ENCODE results near the gene HOXA4. TPM values are rescaled to one million over a fixed set of nuclear protein-coding genes. Genes with fewer than 3 reads are reported as not detected.

The HOXA4 gene
- total RNA-seq (2014; rRNA removed; shearing (Covaris generic); ENCODE audit: low replicate concordance) = 0.79 TPM in 1 of 2 replicates, not detected in the other

GRCh38 chr7:27130540-27131389, at the start of gene HOXA4:
Gene HOXA4 (minus strand): TSS chr7:27130757. CDS start chr7:27130733, 24 bp downstream.
- Histone ChIP-seq H3K9me2 (replicated peaks; ENCODE audit: insufficient read depth, low read length) (no peaks in the 10 kb centered on the region), H3K36me3 (ENCODE audit: insufficient read depth, low read length) (no peaks in the 10 kb centered on the region), H3K4me2 (ENCODE audit: low read depth, low read length, poor library complexity, severe bottlenecking) (no peak within 1 kb of the TSS), H3K4me3 (ENCODE audit: low read length) (no peak within 1 kb of the TSS), H3K27me3 (ENCODE audit: low read length) (no peaks in the 10 kb centered on the region), H4K20me1 (ENCODE audit: insufficient read depth, low read depth, low read length) (no peaks in the 10 kb centered on the region), H3K4me1 (ENCODE audit: low read length) (peaks cover 9% of the 10 kb centered on the region), H3K27ac (ENCODE audit: low read length) (no peak within 1 kb of the TSS), H3K9me3 (ENCODE audit: low read length) (no peaks in the 10 kb centered on the region), H3K9ac (ENCODE audit: low read length) (no peak within 1 kb of the TSS), H3K79me2 (ENCODE audit: low read length) (peaks cover 19% of the 10 kb centered on the region; the same call in 1 of the 2 replicates), H2AFZ (ENCODE audit: low read length) (no peak within 1 kb of the TSS)
- DNase-seq = no peak

GRCh38 chr7:27179503-27180430, 49.2 kb upstream of the HOXA4 start:
- Histone ChIP-seq H3K27ac (ENCODE audit: low read length) (no peak overlapping the region), H3K4me1 (ENCODE audit: low read length) (no peaks in the 10 kb centered on the region; the same call in 1 of the 2 replicates), H3K9me2 (replicated peaks; ENCODE audit: insufficient read depth, low read length) (no peaks in the 10 kb centered on the region), H3K4me2 (ENCODE audit: low read depth, low read length, poor library complexity, severe bottlenecking) (peak overlapping the region; percentile 68), H3K27me3 (ENCODE audit: low read length) (no peaks in the 10 kb centered on the region), H3K9ac (ENCODE audit: low read length) (no peak overlapping the region), H3K4me3 (ENCODE audit: low read length) (peak overlapping the region; percentile 57; the same call in 1 of the 2 replicates), H4K20me1 (ENCODE audit: insufficient read depth, low read depth, low read length) (no peaks in the 10 kb centered on the region), H2AFZ (ENCODE audit: low read length) (no peak overlapping the region), H3K36me3 (ENCODE audit: insufficient read depth, low read length) (no peaks in the 10 kb centered on the region), H3K79me2 (ENCODE audit: low read length) (no peaks in the 10 kb centered on the region), H3K9me3 (ENCODE audit: low read length) (no peaks in the 10 kb centered on the region)
- DNase-seq = peak; percentile 84

- no peak overlapping the region for H2AFZ ChIP-seq (ENCODE audit: low read length)
- H3K79me2 ChIP-seq (ENCODE audit: low read length) = no peaks in the 10 kb centered on the region
- H3K27ac ChIP-seq (ENCODE audit: low read length) = no peak overlapping the region
- H3K9me3 ChIP-seq (ENCODE audit: low read length) = no peaks in the 10 kb centered on the region
- no peaks in the 10 kb centered on the region for H3K27me3 ChIP-seq (ENCODE audit: low read length)
- no peak overlapping the region for H3K4me2 ChIP-seq (ENCODE audit: low read depth, low read length, poor library complexity, severe bottlenecking)
- no peaks in the 10 kb centered on the region; the same call in 1 of the 2 replicates for H3K4me1 ChIP-seq (ENCODE audit: low read length)
- no peaks in the 10 kb centered on the region for H3K36me3 ChIP-seq (ENCODE audit: insufficient read depth, low read length)
- H4K20me1 ChIP-seq (ENCODE audit: insufficient read depth, low read depth, low read length) = no peaks in the 10 kb centered on the region
- no peak overlapping the region for H3K9ac ChIP-seq (ENCODE audit: low read length)
- no peaks in the 10 kb centered on the region for H3K9me2 ChIP-seq (replicated peaks; ENCODE audit: insufficient read depth, low read length)
- no peak overlapping the region for H3K4me3 ChIP-seq (ENCODE audit: low read length)
- no peak for DNase-seq
Observed at GRCh38 chr7:27179030-27179429, 48.5 kb upstream of the HOXA4 start.

- Histone ChIP-seq H3K4me3 (ENCODE audit: low read length) (no peak overlapping the region), H3K4me1 (ENCODE audit: low read length) (no peaks in the 10 kb centered on the region; the same call in 1 of the 2 replicates), H3K9me2 (replicated peaks; ENCODE audit: insufficient read depth, low read length) (no peaks in the 10 kb centered on the region), H4K20me1 (ENCODE audit: insufficient read depth, low read depth, low read length) (no peaks in the 10 kb centered on the region), H3K27ac (ENCODE audit: low read length) (no peak overlapping the region), H2AFZ (ENCODE audit: low read length) (no peak overlapping the region), H3K27me3 (ENCODE audit: low read length) (no peaks in the 10 kb centered on the region), H3K4me2 (ENCODE audit: low read depth, low read length, poor library complexity, severe bottlenecking) (no peak overlapping the region), H3K79me2 (ENCODE audit: low read length) (no peaks in the 10 kb centered on the region), H3K9me3 (ENCODE audit: low read length) (no peaks in the 10 kb centered on the region), H3K36me3 (ENCODE audit: insufficient read depth, low read length) (no peaks in the 10 kb centered on the region), H3K9ac (ENCODE audit: low read length) (no peak overlapping the region)
- no peak for DNase-seq
Observed at GRCh38 chr7:27178366-27178765, 47.8 kb upstream of the HOXA4 start.

GRCh38 chr7:27177795-27178320, 47.3 kb upstream of the HOXA4 start:
- Histone ChIP-seq H3K4me1 (ENCODE audit: low read length) (no peaks in the 10 kb centered on the region; the same call in 1 of the 2 replicates), H3K9me3 (ENCODE audit: low read length) (no peaks in the 10 kb centered on the region), H3K79me2 (ENCODE audit: low read length) (no peaks in the 10 kb centered on the region), H4K20me1 (ENCODE audit: insufficient read depth, low read depth, low read length) (no peaks in the 10 kb centered on the region), H3K36me3 (ENCODE audit: insufficient read depth, low read length) (no peaks in the 10 kb centered on the region), H3K9ac (ENCODE audit: low read length) (no peak overlapping the region), H3K27me3 (ENCODE audit: low read length) (no peaks in the 10 kb centered on the region), H3K4me2 (ENCODE audit: low read depth, low read length, poor library complexity, severe bottlenecking) (no peak overlapping the region), H3K27ac (ENCODE audit: low read length) (no peak overlapping the region), H3K4me3 (ENCODE audit: low read length) (no peak overlapping the region), H2AFZ (ENCODE audit: low read length) (no peak overlapping the region), H3K9me2 (replicated peaks; ENCODE audit: insufficient read depth, low read length) (no peaks in the 10 kb centered on the region)
- DNase-seq = no peak

- Histone ChIP-seq H3K4me3 (ENCODE audit: low read length) (no peak overlapping the region), H3K36me3 (ENCODE audit: insufficient read depth, low read length) (no peaks in the 10 kb centered on the region), H3K27me3 (ENCODE audit: low read length) (no peaks in the 10 kb centered on the region), H3K9me3 (ENCODE audit: low read length) (no peaks in the 10 kb centered on the region), H3K9ac (ENCODE audit: low read length) (no peak overlapping the region), H3K27ac (ENCODE audit: low read length) (no peak overlapping the region), H3K79me2 (ENCODE audit: low read length) (no peaks in the 10 kb centered on the region), H2AFZ (ENCODE audit: low read length) (no peak overlapping the region), H4K20me1 (ENCODE audit: insufficient read depth, low read depth, low read length) (no peaks in the 10 kb centered on the region), H3K4me1 (ENCODE audit: low read length) (no peaks in the 10 kb centered on the region; the same call in 1 of the 2 replicates), H3K9me2 (replicated peaks; ENCODE audit: insufficient read depth, low read length) (no peaks in the 10 kb centered on the region), H3K4me2 (ENCODE audit: low read depth, low read length, poor library complexity, severe bottlenecking) (no peak overlapping the region)
- no peak for DNase-seq
Observed at GRCh38 chr7:27176962-27177794, 46.6 kb upstream of the HOXA4 start.

- H3K9me3 ChIP-seq (ENCODE audit: low read length) = no peaks in the 10 kb centered on the region
- no peak overlapping the region for H3K4me3 ChIP-seq (ENCODE audit: low read length)
- H3K27ac ChIP-seq (ENCODE audit: low read length) = no peak overlapping the region
- H3K79me2 ChIP-seq (ENCODE audit: low read length) = no peaks in the 10 kb centered on the region
- H3K36me3 ChIP-seq (ENCODE audit: insufficient read depth, low read length) = no peaks in the 10 kb centered on the region
- DNase-seq = no peak
- no peak overlapping the region for H3K4me2 ChIP-seq (ENCODE audit: low read depth, low read length, poor library complexity, severe bottlenecking)
- no peaks in the 10 kb centered on the region for H3K9me2 ChIP-seq (replicated peaks; ENCODE audit: insufficient read depth, low read length)
- no peak overlapping the region for H3K9ac ChIP-seq (ENCODE audit: low read length)
- no peaks in the 10 kb centered on the region; the same call in 1 of the 2 replicates for H3K4me1 ChIP-seq (ENCODE audit: low read length)
- H3K27me3 ChIP-seq (ENCODE audit: low read length) = no peaks in the 10 kb centered on the region
- no peak overlapping the region for H2AFZ ChIP-seq (ENCODE audit: low read length)
- no peaks in the 10 kb centered on the region for H4K20me1 ChIP-seq (ENCODE audit: insufficient read depth, low read depth, low read length)
Observed at GRCh38 chr7:27176524-27176845, 45.9 kb upstream of the HOXA4 start.

Measured in Karpas-422 (cell line).